GM13977 (cell line): Measurements from ENCODE around the gene GTF3C4.

Source experiments
- DNase-seq: peaks from one replicate; pipeline ENCODE4 v3.0.0; 2012; ENCODE audit warnings: low spot score
- CTCF ChIP-seq: IDR thresholded peaks from 2 replicates; pipeline ENCODE4 v1.5.1; 2012; ENCODE audit warnings: mild to moderate bottlenecking, control low read depth; ENCODE audit not compliant: insufficient read depth; ENCODE audit errors: extremely low read depth, missing control alignments
- in situ Hi-C: fragments of 300-500 bp; cut with MboI; formaldehyde crosslinking; loops from one replicate; pipeline ENCODE4 v1.12.0; 2022; ENCODE audit warnings: low sequenced_read_pairs, low pct_unique_long_range_greater_than_20kb, mixed read lengths, inconsistent platforms; ENCODE audit not compliant: unreplicated experiment

Gene GTF3C4

GRCh38 chr9:132637351-132637750 is 32.9 kb upstream of the GTF3C4 start:
- DNase-seq = no peak
- in situ Hi-C loops = no loop called here
- no peak for TF ChIP-seq CTCF

GRCh38 chr9:132637801-132638200 is 32.5 kb upstream of the GTF3C4 start:
- in situ Hi-C loops = no loop called here
- DNase-seq = no peak
- no peak for TF ChIP-seq CTCF

- in situ Hi-C loops = no loop called here
- TF ChIP-seq CTCF = no peak
- DNase-seq = no peak
These were observed 32.0 kb upstream of the GTF3C4 start for GRCh38 chr9:132638240-132638639.

- DNase-seq = no peak
- TF ChIP-seq CTCF = no peak
- in situ Hi-C loops = no loop called here
These were observed 30.9 kb upstream of the GTF3C4 start for GRCh38 chr9:132639322-132639721.

GRCh38 chr9:132641216-132641615 is 29.0 kb upstream of the GTF3C4 start:
- TF ChIP-seq CTCF = no peak
- no peak for DNase-seq
- in situ Hi-C loops = no loop called here

GRCh38 chr9:132644251-132644650 is 26.0 kb upstream of the GTF3C4 start:
- in situ Hi-C loops = no loop called here
- DNase-seq = no peak
- TF ChIP-seq CTCF = peak; percentile 16

- no peak for DNase-seq
- TF ChIP-seq CTCF = no peak
- in situ Hi-C loops = no loop called here
These were observed 25.0 kb upstream of the GTF3C4 start for GRCh38 chr9:132645306-132645705.
